Stimulated activated CD8-positive, alpha-beta memory T cell treated with anti-CD3 and anti-CD28 coated beads, Interleukin-2, amount 100 ng/mL, for 1 hour (primary cell): ENCODE measurements around the gene CD47.

Experiments used
- DNase-seq, 2 donors: peaks; one replicate each; pipeline ENCODE4 v3.0.0-alpha.2; 2020; ENCODE audit warnings: low read depth in 2 of 2

CD47 gene

DNA sequence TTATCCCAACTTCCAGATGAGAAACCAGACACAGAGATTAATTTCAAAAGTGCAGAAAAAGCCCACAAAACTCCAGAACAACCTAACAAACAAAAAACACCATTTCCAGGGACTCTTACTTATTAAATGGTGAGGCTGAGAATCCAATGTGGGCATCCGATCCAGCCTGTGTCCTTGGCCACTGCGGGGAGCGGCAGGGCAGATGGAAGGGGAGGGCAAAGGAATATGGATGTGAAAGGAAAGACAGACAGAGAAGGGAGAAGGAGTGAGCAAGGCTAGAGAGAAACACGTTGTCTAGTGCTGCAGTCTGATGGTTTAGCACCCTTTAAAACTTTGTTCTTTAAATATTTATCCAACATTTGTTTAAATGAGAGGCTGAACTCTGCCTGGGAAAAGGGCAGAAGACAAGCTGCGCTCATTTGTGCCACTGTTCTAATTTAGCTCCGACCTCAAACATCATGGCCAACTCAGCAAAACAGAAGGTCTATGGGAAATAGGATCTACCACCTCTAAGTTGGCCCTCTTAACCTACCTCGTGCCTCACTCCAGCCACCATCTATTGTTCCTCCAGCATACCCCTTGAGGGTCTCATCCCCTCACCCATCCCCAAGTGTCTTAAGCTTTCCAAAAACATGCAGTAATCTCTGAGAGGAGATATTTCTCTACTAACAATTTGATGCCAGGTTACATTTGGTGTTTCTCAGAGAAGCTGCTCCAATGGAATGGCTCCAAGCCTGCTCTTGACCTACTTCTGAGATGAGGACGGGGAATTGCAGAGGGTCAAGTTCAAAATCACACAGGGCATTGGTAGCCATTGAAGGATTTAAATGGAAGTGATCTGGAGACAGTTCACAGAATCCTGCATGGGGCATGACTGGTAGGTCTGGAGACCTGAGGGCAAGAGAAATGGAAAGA, 77.4 kb downstream of the CD47 start:
- DNase-seq = no peak

DNA sequence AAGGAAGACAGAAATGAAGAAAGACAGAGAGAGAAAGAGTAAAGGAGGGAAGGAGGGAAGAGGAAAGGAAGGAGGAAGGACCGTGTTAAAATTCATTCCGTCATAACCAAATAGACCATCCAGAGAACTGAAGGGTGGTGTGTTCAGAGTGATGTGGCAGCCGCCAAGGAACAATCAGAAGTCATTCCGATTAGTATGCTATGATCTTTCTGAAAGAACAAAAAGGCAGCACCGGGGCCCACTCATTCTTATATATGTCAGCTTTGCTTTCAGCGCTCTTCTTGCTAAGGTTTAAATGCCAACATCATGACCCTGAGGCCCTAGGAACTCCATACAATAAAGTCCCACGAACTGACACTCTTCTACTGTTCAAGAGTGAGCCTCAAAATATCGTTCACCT, 78.5 kb downstream of the CD47 start:
- DNase-seq = no peak

- no peak for DNase-seq
Observed at GRCh38 chr3:108011616-108012015, 79.2 kb downstream of the CD47 start.

DNA sequence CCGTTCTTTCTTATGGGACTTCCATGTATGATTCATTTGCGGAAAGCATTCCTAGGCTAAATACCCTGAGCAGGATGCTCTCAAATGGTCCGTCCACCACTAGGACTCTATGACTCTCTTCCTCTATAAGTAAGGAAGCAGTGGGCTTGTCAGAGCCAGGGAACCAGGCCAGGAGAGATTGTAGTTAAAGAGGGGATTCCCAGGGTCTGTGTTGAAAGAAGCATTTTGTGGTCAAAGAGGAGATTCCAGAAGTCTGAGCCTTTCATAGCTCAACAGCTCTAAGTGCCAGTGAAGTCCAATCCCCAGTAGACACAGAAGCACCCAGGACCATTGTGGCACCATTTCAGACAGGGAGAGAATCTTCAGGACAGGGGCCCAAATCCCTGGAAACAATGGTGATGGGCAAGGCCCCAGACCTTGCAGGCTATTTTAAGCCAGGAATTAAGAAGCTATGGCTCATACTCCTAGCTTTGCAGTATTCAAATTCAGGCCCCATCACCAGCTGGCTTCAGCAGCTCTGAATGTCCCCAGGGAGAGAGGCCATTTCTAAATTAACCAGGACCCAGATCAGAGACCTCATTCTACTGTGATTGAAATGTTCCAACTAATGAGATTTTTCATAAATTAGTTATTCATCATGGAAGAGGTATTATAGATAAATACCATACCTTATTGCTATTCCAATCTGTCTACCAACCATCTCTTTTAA, 81.7 kb downstream of the CD47 start:
- no peak for DNase-seq

DNA sequence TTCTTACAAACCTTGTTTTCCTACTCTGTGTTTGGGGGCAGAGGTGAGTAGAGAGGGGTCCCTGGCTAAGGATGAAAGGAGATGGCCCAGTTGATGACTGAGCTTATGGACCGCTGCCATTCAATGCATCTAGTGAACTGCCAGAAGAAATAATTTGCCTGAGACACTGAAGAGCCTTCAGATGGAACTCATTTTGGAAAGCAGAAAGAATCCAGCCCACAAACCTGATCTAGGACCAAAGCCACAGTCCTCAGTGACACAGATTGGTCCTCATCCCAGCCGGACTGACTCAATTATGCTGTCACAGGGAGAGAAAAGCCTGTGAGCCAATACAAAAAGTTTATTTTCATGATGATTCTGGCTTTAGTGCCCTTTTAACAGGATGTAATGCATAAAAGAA, 82.7 kb downstream of the CD47 start:
- no peak for DNase-seq

DNA sequence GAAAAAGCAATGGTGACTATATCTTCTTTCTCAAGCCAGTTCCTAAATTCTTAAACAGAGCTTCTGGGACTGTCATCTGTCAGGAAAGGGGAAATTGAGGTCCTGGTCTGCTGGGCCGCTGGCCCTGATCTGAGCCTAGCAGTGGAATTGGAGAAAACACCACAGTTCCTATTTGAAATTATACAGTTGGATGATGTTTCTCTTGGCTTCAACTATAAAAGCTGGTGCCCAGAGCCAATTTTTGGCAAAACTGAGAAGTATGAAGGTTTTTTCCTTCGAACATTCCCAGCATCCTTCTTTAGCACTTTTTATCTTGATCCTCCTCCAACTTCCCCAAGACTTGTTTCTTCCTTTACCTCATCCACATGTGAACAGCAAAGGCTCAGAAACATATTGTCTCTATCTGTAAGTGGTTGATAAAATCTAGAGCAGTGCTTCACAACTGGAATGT, 83.9 kb downstream of the CD47 start:
- DNase-seq = no peak

GRCh38 chr3:108006077-108006771, 84.6 kb downstream of the CD47 start:
- no peak for DNase-seq

GRCh38 chr3:108004647-108005046, 86.2 kb downstream of the CD47 start:
- no peak for DNase-seq

- no peak for DNase-seq
Observed at GRCh38 chr3:108001457-108001856, 89.4 kb downstream of the CD47 start.

- DNase-seq = no peak
Observed at GRCh38 chr3:107999215-107999775, 91.5 kb downstream of the CD47 start.

DNA sequence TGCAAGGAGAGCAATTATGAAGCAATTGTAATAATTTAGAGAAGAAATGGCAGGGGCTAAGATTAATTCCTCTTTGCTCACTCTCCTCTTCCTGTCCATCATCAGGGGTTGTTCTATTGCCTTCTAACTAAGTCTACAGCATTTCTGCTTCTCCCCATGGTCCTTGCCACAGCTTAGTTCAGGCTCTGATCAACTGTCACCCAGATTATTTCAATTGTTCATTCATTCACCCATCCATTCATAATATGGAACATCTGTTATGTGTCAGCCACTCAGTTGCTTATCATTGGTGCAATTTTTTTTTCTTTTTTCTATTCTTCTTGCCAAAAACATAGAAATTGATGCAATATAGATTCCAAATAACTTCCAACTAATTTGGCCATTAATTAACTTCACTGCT, 93.2 kb downstream of the CD47 start:
- DNase-seq = no peak

DNA sequence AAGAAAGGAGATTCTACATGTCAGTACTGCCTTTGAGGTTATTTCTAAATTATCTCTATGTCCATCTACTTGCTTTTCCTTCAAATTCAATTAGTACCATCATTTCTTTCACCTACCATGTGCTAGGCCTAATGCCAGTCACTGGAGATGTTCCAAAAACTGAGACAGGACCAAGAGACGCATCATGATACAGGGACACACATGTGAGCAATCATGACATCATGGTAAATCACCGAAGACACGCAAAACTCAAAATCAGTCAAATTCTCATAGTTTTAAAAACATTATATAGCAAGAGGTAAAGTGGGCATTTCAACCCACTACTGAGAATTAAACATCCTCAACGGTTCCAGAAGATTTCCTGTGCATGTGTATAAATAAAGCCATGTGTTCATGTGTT, 95.0 kb downstream of the CD47 start:
- DNase-seq = no peak

GRCh38 chr3:107994956-107995715, 95.7 kb downstream of the CD47 start:
- no peak for DNase-seq

GRCh38 chr3:107994181-107994580, 96.7 kb downstream of the CD47 start:
- DNase-seq = no peak

- no peak for DNase-seq
Observed at GRCh38 chr3:107993771-107994170, 97.1 kb downstream of the CD47 start.
